OCI-LY7 (cell line): ENCODE results near the gene SHISA5. TPM values are rescaled to one million over a fixed set of nuclear protein-coding genes. Genes with fewer than 3 reads are reported as not detected.

ENCODE experiments used
- BruUV-seq: library from RNA; stranded (reverse); fragments of 400-500 nt; replicated peaks from 2 replicates; lab custom pipeline; 2021; lab: Mats Ljungman, UMichigan
- CTCF ChIA-PET: fragments of 300-600 bp; sonication (Branson Sonifier 250); formaldehyde crosslinking; loops from one replicate; lab custom pipeline; 2022; ENCODE audit warnings: antibody characterized with exemption; ENCODE audit not compliant: unreplicated experiment; lab: Charles Lee
- POLR2A ChIA-PET: fragments of 300-600 bp; sonication (Branson Sonifier 250); formaldehyde crosslinking; loops from one replicate; lab custom pipeline; 2022; ENCODE audit warnings: antibody characterized with exemption; lab: Charles Lee
- DNase-seq: peaks from one replicate; pipeline ENCODE4 v3.0.0-alpha.2; 2015; ENCODE audit warnings: low spot score
- H2AFZ ChIP-seq: fragments of 200-600 bp; sonication (generic), shearing (Covaris generic); 2 replicates; pipeline ENCODE4 v1.6.1; 2014; ENCODE audit warnings: mild to moderate bottlenecking, antibody characterized with exemption, low read length, moderate library complexity
- H3K27ac ChIP-seq: fragments of 200-600 bp; sonication (generic); 2 replicates; pipeline ENCODE4 v1.5.1; 2014; ENCODE audit warnings: mixed run types, low read depth, mild to moderate bottlenecking, moderate library complexity, low read length, inconsistent platforms; ENCODE audit not compliant: poor library complexity, severe bottlenecking
- H3K36me3 ChIP-seq: fragments of 200-600 bp; sonication (generic); 2 replicates; pipeline ENCODE4 v1.6.1; 2014; ENCODE audit warnings: mild to moderate bottlenecking, antibody characterized with exemption, low read length, moderate library complexity, mixed read lengths; ENCODE audit not compliant: insufficient read depth
- H3K4me1 ChIP-seq: fragments of 200-600 bp; sonication (generic); 2 replicates; pipeline ENCODE4 v1.5.1; 2014; ENCODE audit warnings: mild to moderate bottlenecking, low read length; ENCODE audit not compliant: insufficient read depth, poor library complexity, severe bottlenecking
- H3K4me2 ChIP-seq: fragments of 200-600 bp; sonication (generic); 2 replicates; pipeline ENCODE4 v1.6.1; 2014; ENCODE audit warnings: mild to moderate bottlenecking, low read length
- H3K4me3 ChIP-seq: fragments of 200-600 bp; sonication (generic); 2 replicates; pipeline ENCODE4 v1.5.1; 2014; ENCODE audit warnings: mild to moderate bottlenecking, low read depth, low read length; ENCODE audit not compliant: poor library complexity, severe bottlenecking
- H3K79me2 ChIP-seq: fragments of 200-600 bp; sonication (generic); 2 replicates; pipeline ENCODE4 v1.6.1; 2016; ENCODE audit warnings: low read depth, mild to moderate bottlenecking, low read length, moderate library complexity, mixed read lengths; ENCODE audit not compliant: insufficient read depth
- H3K9me2 ChIP-seq: fragments of 200-600 bp; sonication (generic); 2 replicates; pipeline ENCODE4 v1.6.1; 2016; ENCODE audit warnings: mild to moderate bottlenecking, low read length, mixed read lengths; ENCODE audit not compliant: insufficient read depth
- H3K9me3 ChIP-seq: fragments of 200-600 bp; sonication (generic); 2 replicates; pipeline ENCODE4 v1.6.1; 2014; ENCODE audit warnings: mild to moderate bottlenecking, mixed run types, low read length, mixed read lengths
- H4K20me1 ChIP-seq: fragments of 200-600 bp; sonication (generic); 2 replicates; pipeline ENCODE4 v1.6.1; 2014; ENCODE audit warnings: mild to moderate bottlenecking, antibody characterized with exemption, low read length, moderate library complexity, mixed read lengths; ENCODE audit not compliant: insufficient read depth
- EZH2phosphoT487 ChIP-seq: fragments of 200-600 bp; sonication (generic); IDR thresholded peaks from 2 replicates; pipeline ENCODE4 v1.6.1; 2018; ENCODE audit warnings: low read depth, borderline replicate concordance, mild to moderate bottlenecking, mixed run types, antibody characterized with exemption, low read length, moderate library complexity, mixed read lengths
- intact Hi-C: fragments of 100-400 bp; cut with micrococcal nuclease; formaldehyde crosslinking; loops from one replicate; pipeline ENCODE4 v1.10.0; 2022; ENCODE audit not compliant: unreplicated experiment
- total RNA-seq, 2 experiments: library from RNA; depleted of rRNA in 1 of 2; stranded (reverse); fragments of >200 nt in 1 of 2; shearing (Covaris generic) in 1 of 2; gene quantifications; 2 replicates each; pipeline ENCODE4 v1.2.3, GENCODE V29; 2014 to 2022
- TF ChIP-seq, protein P1 (sequence below): fragments of 200-600 bp; sonication (generic); conservative IDR thresholded peaks from 2 replicates; pipeline ENCODE4 v1.5.1; 2014; ENCODE audit warnings: mild to moderate bottlenecking, antibody characterized with exemption, low read length, moderate library complexity, mixed read lengths

SHISA5 gene
- total RNA-seq, 2 experiments from 2014 or later: 97.3 to 102 TPM

DNA sequence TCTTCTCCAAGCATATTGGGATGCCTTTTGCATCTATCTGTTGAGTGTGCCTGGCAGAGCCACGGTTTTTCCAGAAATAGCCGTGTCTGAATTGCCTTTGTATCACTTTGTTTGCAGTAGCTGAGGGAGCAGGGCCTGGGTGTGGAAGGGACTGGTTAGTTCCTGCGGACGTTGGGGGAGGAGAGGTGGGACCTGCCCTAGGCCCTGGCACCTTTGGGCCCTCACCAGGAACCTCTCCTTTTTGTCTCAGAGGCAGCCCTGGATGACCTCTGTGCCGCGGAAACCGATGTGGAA lies 38.8 kb downstream of the SHISA5 start:
- no TSS peak for BruUV-seq
- no peak overlapping the region for H2AFZ ChIP-seq
- no peaks in the 10 kb centered on the region for H3K9me3 ChIP-seq
- peak overlapping the region; percentile 59 for H3K27ac ChIP-seq
- H4K20me1 ChIP-seq: no peaks in the 10 kb centered on the region; the same call in 1 of the 2 replicates
- CTCF ChIA-PET: interaction anchor here (0.9 kb wide), 1 partner anchor 40 kb away, joined by 3 read pairs; no protein-coding TSS in a partner anchor
- peaks cover 29% of the 10 kb centered on the region; the same call in 1 of the 2 replicates for H3K79me2 ChIP-seq
- H3K36me3 ChIP-seq: peaks cover 51% of the 10 kb centered on the region
- intact Hi-C loops: loop anchor here (1.0 kb wide), 1 partner anchor 83 kb away; no protein-coding TSS in a partner anchor
- H3K9me2 ChIP-seq: no peaks in the 10 kb centered on the region
- peak overlapping the region; percentile 86 for H3K4me2 ChIP-seq
- POLR2A ChIA-PET: no interaction called here
- H3K4me3 ChIP-seq: no peak overlapping the region
- TF ChIP-seq, protein P1, sequence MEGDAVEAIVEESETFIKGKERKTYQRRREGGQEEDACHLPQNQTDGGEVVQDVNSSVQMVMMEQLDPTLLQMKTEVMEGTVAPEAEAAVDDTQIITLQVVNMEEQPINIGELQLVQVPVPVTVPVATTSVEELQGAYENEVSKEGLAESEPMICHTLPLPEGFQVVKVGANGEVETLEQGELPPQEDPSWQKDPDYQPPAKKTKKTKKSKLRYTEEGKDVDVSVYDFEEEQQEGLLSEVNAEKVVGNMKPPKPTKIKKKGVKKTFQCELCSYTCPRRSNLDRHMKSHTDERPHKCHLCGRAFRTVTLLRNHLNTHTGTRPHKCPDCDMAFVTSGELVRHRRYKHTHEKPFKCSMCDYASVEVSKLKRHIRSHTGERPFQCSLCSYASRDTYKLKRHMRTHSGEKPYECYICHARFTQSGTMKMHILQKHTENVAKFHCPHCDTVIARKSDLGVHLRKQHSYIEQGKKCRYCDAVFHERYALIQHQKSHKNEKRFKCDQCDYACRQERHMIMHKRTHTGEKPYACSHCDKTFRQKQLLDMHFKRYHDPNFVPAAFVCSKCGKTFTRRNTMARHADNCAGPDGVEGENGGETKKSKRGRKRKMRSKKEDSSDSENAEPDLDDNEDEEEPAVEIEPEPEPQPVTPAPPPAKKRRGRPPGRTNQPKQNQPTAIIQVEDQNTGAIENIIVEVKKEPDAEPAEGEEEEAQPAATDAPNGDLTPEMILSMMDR: no peak
- no peak for TF ChIP-seq EZH2phosphoT487
- peaks cover 46% of the 10 kb centered on the region for H3K4me1 ChIP-seq
- DNase-seq: no peak

DNA sequence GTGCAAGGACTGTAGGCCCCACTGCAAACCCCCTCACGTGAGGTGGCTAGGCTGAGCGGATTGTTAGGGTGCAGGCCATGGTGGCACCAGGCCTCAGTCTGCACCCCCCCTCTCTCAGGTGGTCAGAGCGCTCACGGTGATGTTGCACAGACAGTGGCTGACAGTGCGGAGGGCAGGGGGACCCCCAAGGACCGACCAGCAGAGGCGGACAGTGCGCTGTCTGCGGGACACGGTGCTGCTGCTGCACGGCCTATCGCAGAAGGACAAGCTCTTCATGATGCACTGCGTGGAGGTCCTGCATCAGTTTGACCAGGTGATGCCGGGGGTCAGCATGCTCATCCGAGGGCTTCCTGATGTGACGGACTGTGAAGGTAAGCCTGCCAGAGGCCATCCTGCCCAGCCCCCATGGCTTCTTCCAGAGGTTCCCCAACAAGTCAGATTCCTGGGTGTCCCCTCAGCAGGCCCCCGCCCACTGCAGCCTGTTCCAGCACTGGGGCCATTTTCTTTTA lies 39.2 kb downstream of the SHISA5 start:
- DNase-seq: no peak
- intact Hi-C loops: loop anchor here (1.0 kb wide), 1 partner anchor 84 kb away; no protein-coding TSS in a partner anchor
- H3K27ac ChIP-seq: no peak overlapping the region

More for the DNA sequence above, 39.2 kb downstream of the SHISA5 start:
- TF ChIP-seq, protein P1: no peak
- no peak for TF ChIP-seq EZH2phosphoT487
- Histone ChIP-seq H3K4me2 (no peak overlapping the region), H3K4me1 (peaks cover 41% of the 10 kb centered on the region), H4K20me1 (no peaks in the 10 kb centered on the region; the same call in 1 of the 2 replicates), H2AFZ (no peak overlapping the region), H3K9me2 (no peaks in the 10 kb centered on the region), H3K79me2 (peaks cover 25% of the 10 kb centered on the region; the same call in 1 of the 2 replicates), H3K36me3 (peaks cover 55% of the 10 kb centered on the region), H3K9me3 (no peaks in the 10 kb centered on the region), H3K4me3 (no peak overlapping the region)
- CTCF ChIA-PET: interaction anchor here (0.9 kb wide), 1 partner anchor 41 kb away, joined by 3 read pairs; no protein-coding TSS in a partner anchor
- no TSS peak for BruUV-seq
- POLR2A ChIA-PET: no interaction called here
